Caki2 (cell line): ENCODE data around the gene ARG2. TPM values are rescaled to one million over a fixed set of nuclear protein-coding genes. Genes with fewer than 3 reads are reported as not detected.

Source experiments
- DNase-seq: peaks from one replicate; pipeline ENCODE4 v3.0.0-alpha.2; 2015; ENCODE audit warnings: low read depth
- in situ Hi-C: cut with HindIII; loops from 2 replicates; pipeline ENCODE4 v1.10.0; 2016; ENCODE audit warnings: low sequenced_read_pairs, low pct_unique_long_range_greater_than_20kb, mixed read lengths
- total RNA-seq: library from RNA; depleted of rRNA; stranded (reverse); fragments of >200 nt; shearing (Covaris generic); gene quantifications from 2 replicates; pipeline ENCODE4 v1.2.3, GENCODE V29; 2014; ENCODE audit warnings: low replicate concordance

The ARG2 gene
- total RNA-seq, 1 experiment from 2014 or later = 5.2 TPM

DNA sequence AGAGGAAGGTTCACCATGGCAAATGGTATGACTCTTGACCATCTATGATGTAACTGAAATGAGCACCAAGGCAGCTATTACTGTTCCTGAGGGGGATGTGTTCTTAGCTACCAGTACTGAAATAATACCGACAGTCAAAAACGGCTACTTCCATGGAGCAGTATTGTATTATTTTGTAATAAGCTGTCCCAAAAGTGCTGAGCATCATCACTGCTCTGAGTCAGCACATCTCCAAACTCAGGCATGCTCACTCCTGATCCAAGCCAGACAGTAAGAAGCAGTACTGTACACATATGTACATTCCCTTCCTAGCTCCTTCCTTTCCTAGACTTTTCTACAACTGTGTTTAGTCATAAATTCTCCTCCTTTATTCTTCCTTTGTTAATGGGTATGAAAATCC is 46.1 kb downstream of the ARG2 start:
- DNase-seq = no peak
- in situ Hi-C loops = no loop called here

- in situ Hi-C loops = no loop called here
Measured at GRCh38 chr14:67666750-67667449, 47.2 kb downstream of the ARG2 start.

GRCh38 chr14:67668559-67668958 is 48.8 kb downstream of the ARG2 start:
- in situ Hi-C loops = no loop called here
- DNase-seq = no peak

More at GRCh38 chr14:67666750-67667449, 47.2 kb downstream of the ARG2 start:
- DNase-seq = peak; percentile 16

DNA sequence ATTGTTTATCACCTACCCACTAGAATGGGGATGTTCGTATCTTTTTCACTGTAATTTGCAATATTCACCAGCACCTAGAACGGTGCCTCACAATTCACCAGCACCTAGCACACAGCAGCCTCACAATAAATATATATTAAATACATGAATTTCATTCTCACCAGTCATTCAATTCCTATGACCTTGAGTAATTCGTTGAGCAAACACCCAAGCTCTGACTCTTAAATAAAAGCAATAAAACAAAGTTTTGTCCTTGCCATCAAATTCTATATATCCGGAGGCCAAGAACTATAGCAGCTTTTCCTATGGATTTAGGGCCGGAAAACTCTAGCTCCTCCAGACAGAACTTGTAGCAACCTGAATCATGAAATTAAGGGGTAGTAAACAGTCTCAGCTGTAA is 53.7 kb downstream of the ARG2 start:
- in situ Hi-C loops = no loop called here
- DNase-seq = no peak

GRCh38 chr14:67674139-67674479 is 54.4 kb downstream of the ARG2 start:
- in situ Hi-C loops = no loop called here
- peak; percentile 51 for DNase-seq

DNA sequence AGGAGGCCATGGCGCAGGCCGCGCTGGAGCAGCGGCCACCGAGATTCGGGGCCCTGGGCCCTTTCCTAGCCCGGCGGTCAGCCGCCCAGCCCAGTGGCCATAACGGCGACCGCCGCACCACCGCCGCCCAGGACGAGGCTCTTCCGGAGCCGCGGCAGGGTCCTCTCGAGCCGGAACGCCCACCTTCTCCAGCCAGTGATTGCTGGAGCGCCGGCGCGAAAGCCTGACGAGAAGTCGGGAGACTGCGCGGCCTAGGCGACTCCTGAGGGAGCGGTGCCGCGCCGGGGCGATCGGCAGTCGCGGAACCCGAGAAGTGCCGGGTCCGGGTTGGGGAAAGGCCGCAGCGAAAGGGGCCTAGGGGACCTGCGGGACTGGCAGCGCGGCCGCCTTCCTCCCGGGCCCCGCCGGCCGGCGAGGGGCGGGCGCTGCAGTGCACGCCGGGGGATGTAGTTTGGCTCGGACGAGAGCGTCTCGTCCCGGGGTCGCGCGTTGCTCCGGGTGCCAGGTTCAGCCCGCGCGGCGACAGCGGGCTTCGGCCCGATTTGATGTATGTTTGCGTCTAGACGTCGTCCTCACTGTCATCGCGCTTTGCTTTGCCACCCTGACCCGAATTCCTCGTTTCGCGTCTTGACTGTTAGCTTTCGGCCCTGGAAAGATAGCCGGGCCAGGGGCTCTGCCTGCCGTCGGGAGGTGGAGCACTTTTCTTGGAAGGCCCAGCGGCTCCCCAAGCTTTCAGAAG is 54.9 kb downstream of the ARG2 start, which contains the start of gene VTI1B:
Gene VTI1B (minus strand): TSS at position 153 of the 739 bp plus-strand sequence. CDS start 143 bp downstream, at position 10.
- peak; percentile 86 for DNase-seq

GRCh38 chr14:67675219-67675582 is 55.5 kb downstream of the ARG2 start:
- no peak for DNase-seq
- in situ Hi-C loops = no loop called here

More for the DNA sequence above, 54.9 kb downstream of the ARG2 start, which contains the start of gene VTI1B:
- in situ Hi-C loops = no loop called here

- in situ Hi-C loops = no loop called here
- DNase-seq = no peak
Measured at GRCh38 chr14:67679006-67679405, 59.3 kb downstream of the ARG2 start.

DNA sequence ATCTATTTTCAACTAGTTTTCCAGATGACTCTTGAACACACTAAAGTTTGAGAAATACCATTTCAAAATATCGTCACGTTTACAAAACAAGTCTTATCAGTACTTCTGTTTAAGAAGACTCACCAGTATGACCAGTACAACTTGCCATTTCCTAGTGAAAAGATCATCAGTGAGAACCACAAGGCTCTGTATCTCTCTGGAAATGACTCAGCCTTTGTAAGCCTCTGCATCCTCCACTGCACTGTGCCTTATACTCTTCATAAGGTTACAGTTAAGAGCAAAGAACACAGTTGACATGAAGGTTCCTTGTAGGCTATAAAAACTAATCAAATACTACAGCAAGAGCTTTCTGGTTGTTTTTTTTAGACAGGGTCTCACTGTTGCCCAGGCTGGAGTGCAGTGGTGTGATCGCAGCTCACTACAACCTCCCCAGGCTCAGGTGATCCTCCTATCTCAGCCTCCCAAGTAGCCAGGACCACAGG is 60.4 kb downstream of the ARG2 start:
- peak; percentile 41 for DNase-seq
- in situ Hi-C loops = no loop called here

DNA sequence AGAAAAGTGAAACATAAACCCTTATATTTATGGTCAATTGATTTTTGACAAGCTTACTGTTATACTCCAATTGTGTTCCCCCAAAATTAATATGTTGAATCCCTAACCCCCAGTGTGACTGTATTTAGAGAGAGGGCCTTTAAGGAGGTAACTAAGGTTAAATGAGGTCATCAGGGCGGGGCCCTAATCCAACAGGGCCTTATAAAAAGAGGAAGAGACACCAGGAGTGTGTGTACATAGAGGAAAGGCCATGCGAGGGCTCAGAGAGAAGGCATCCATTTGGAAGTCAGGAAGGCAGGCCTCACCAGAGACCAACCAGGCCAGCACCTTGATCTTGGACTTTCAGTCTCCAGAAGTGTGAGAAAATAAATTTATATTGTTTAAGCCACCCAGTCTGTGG is 61.2 kb downstream of the ARG2 start:
- in situ Hi-C loops = no loop called here
- no peak for DNase-seq

- peak; percentile 33 for DNase-seq
- in situ Hi-C loops = no loop called here
Measured at GRCh38 chr14:67683842-67684241, 64.1 kb downstream of the ARG2 start.

GRCh38 chr14:67690011-67690410 is 70.3 kb downstream of the ARG2 start:
- no peak for DNase-seq
- in situ Hi-C loops = no loop called here

DNA sequence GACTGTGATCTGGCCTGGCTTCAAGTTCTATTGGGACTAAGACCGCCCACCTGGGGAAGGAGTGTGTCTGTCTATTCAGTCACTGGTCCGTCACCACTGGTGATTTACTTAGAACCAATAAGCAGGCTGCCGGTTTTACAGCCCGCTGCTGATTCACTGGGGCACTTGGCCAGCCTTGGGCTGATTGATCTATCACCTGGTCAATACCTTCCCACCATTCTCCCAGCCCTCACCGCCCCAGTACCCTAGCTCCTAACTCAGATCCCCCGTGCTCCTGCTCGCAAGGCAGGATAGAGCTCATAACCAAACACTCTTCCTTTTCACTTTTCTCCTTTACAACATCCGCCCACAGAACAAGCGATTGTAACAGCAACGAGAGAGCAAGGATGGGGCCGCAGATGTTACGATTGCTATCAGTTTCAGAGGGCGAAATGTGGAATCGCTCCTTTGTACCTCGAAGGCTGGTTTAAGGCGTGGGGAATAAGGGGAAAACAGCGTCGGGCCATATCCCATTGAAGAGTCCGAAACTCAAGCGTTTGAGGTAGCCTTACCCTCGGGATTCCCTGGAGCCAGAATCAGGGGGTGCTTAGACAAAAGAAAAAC is 75.2 kb downstream of the ARG2 start:
- in situ Hi-C loops = no loop called here
- DNase-seq = peak; percentile 71

DNA sequence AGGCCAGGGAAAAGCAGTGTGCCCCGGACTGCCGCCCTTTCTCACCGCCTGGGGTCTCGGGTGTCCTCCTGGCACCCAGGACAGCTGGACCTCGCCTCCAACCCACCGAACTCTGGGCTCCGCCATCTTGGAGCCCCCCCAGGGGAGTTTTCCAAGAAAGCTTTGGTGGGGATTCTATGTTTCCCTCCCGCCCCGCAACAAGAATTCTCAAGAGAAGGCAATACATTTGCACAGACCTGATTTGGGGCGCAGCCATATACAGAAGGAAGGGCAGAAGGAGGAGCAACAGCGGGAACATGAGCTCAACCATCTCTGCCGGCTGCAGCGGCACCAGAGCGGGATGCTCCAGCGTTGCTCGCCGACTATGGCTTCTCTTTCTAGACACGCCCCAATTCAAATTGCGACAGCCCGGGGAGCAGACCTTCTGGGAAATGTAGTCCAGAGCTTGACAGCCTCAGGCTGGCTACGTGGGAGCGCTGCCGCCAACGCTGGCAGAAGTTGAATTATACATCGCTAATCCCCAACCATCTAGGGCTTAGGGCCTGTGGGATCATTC is 75.8 kb downstream of the ARG2 start, which contains the start of gene RDH11:
Gene RDH11 (minus strand): TSS at position 371 of the 556 bp plus-strand sequence. CDS start 61 bp downstream, at position 310.
- peak; percentile 80 for DNase-seq
- in situ Hi-C loops = no loop called here

- no peak for DNase-seq
- in situ Hi-C loops = no loop called here
Measured at GRCh38 chr14:67697006-67697405, 77.3 kb downstream of the ARG2 start.

DNA sequence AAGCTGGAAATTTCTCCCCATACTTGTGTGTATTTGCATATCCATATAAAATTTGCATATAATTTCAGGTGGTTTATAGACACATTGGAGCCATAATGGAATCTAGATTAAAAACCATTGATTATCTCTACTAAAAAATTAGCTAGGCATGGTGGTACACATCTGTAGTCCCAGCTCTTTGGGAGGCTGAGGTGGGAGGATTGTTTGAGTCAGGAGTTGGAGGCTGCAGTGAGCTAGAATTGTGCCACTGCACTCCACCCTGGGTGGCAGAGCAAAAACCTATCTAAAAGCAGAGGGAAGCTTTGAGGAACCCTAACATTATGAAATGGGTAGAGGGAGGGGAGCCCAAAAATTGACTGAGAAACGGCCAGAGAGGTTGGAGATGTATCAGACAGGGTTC is 78.5 kb downstream of the ARG2 start:
- in situ Hi-C loops = no loop called here
- no peak for DNase-seq
